ENCODE results near the gene FOXP4.

The FOXP4 gene

GRCh38 chr6:41644297-41644879, 98.2 kb downstream of the FOXP4 start:
- no peak for DNase-seq (ENCODE audit: low read depth in 2 of 2)

GRCh38 chr6:41645007-41645618, 98.9 kb downstream of the FOXP4 start:
- no peak for DNase-seq (ENCODE audit: low read depth in 2 of 2)

GRCh38 chr6:41646026-41646795, 100.0 kb downstream of the FOXP4 start:
- DNase-seq (ENCODE audit: low read depth in 2 of 2) = no peak

- no peak for DNase-seq (ENCODE audit: low read depth in 2 of 2)
Measured at GRCh38 chr6:41647061-41647511, 100.9 kb downstream of the FOXP4 start.

GRCh38 chr6:41648070-41648585, 101.9 kb downstream of the FOXP4 start:
- no peak for DNase-seq (ENCODE audit: low read depth in 2 of 2)

- no peak for DNase-seq (ENCODE audit: low read depth in 2 of 2)
Measured at GRCh38 chr6:41648921-41649320, 102.7 kb downstream of the FOXP4 start.

GRCh38 chr6:41649596-41649995, 103.4 kb downstream of the FOXP4 start:
- no peak for DNase-seq (ENCODE audit: low read depth in 2 of 2)

GRCh38 chr6:41650120-41650519, 103.9 kb downstream of the FOXP4 start:
- DNase-seq (ENCODE audit: low read depth in 2 of 2) = no peak

- DNase-seq (ENCODE audit: low read depth in 2 of 2) = no peak
Measured at GRCh38 chr6:41651246-41651961, 105.2 kb downstream of the FOXP4 start.
